H1 (cell line): ENCODE results near the gene DEDD2. TPM values are rescaled to one million over a fixed set of nuclear protein-coding genes. Genes with fewer than 3 reads are reported as not detected.

ENCODE experiments used
- CTCF ChIA-PET: fragments of 300-600 bp; sonication (Branson Sonifier 250); formaldehyde crosslinking; loops from one replicate; lab custom pipeline; 2021; ENCODE audit not compliant: partially characterized antibody; lab: Charles Lee
- POLR2A ChIA-PET: fragments of 300-600 bp; sonication (Branson Sonifier 250); formaldehyde crosslinking; loops from one replicate; lab custom pipeline; 2021; ENCODE audit warnings: inconsistent platforms; ENCODE audit not compliant: partially characterized antibody; lab: Charles Lee
- DNase-seq, 2 experiments: peaks; one replicate each; pipeline versions ENCODE4 v3.0.0 to v3.0.0-alpha.2; 2010 to 2022; ENCODE audit warnings: low spot score in 2 of 2, low read depth in 1 of 2, mixed read lengths in 1 of 2
- FAIRE-seq: peaks from 2 replicates; lab custom pipeline; 2011; peaks lifted over from hg19 to GRCh38; lab: Jason Lieb, UNC
- H2AFZ ChIP-seq: 2 replicates; pipeline ENCODE4 v1.8.1; 2012; ENCODE audit warnings: low read length, inconsistent platforms
- H2AK5ac ChIP-seq: 2 replicates; pipeline ENCODE4 v1.6.1; 2013; ENCODE audit warnings: low read depth, low read length
- H2BK120ac ChIP-seq: replicated peaks from 2 replicates; pipeline ENCODE3; 2013; ENCODE audit warnings: low read depth, low read length, inconsistent platforms
- H2BK12ac ChIP-seq: 2 replicates; pipeline ENCODE4 v1.6.1; 2013; ENCODE audit warnings: low read depth, low read length
- H2BK15ac ChIP-seq: 2 replicates; pipeline ENCODE4 v1.6.1; 2013; ENCODE audit warnings: low read length
- H2BK20ac ChIP-seq: 2 replicates; pipeline ENCODE4 v1.6.1; 2013; ENCODE audit warnings: low read length
- H2BK5ac ChIP-seq: 2 replicates; pipeline ENCODE4 v1.6.1; 2013; ENCODE audit warnings: low read depth, low read length
- H3K14ac ChIP-seq: 2 replicates; pipeline ENCODE4 v1.6.1; 2013; ENCODE audit warnings: inconsistent platforms; ENCODE audit not compliant: insufficient read length
- H3K18ac ChIP-seq: 2 replicates; pipeline ENCODE4 v1.6.1; 2013; ENCODE audit warnings: low read length; ENCODE audit errors: extremely low read depth
- H3K23ac ChIP-seq: 2 replicates; pipeline ENCODE4 v1.6.1; 2013; ENCODE audit warnings: inconsistent platforms; ENCODE audit not compliant: insufficient read length
- H3K23me2 ChIP-seq: 2 replicates; pipeline ENCODE4 v1.6.1; 2013; ENCODE audit warnings: low read depth, low read length
- H3K27ac ChIP-seq: 2 replicates; pipeline ENCODE4 v1.6.1; 2011; ENCODE audit warnings: low read depth, low read length, inconsistent platforms
- H3K27me3 ChIP-seq, 4 experiments: replicated peaks in 1 of 4; 1 replicate in 1 of 4; 2 replicates in 3 of 4; pipeline versions ENCODE4 v1.6.1 to v1.8.1; 2011 to 2013; ENCODE audit warnings: low read length in 3 of 4, mild to moderate bottlenecking in 3 of 4, inconsistent platforms in 2 of 4, mixed read lengths in 2 of 4, moderate library complexity in 1 of 4; ENCODE audit not compliant: control insufficient read depth in 3 of 4, insufficient read depth in 3 of 4; ENCODE audit errors: extremely low read depth in 1 of 4
- H3K36me3 ChIP-seq, 4 experiments: 2 replicates each; pipeline versions ENCODE4 v1.6.1 to v1.8.1; 2011 to 2013; ENCODE audit warnings: mild to moderate bottlenecking in 4 of 4, low read length in 3 of 4, moderate library complexity in 2 of 4, control low read depth in 1 of 4, inconsistent platforms in 1 of 4; ENCODE audit not compliant: insufficient read depth in 4 of 4, control insufficient read depth in 2 of 4
- H3K4ac ChIP-seq: replicated peaks from 2 replicates; pipeline ENCODE3; 2013; ENCODE audit warnings: low read length, low read depth, mixed read lengths, inconsistent platforms; ENCODE audit not compliant: insufficient read length
- H3K4me1 ChIP-seq, 4 experiments: replicated peaks in 1 of 4; 1 replicate in 1 of 4; 2 replicates in 3 of 4; pipeline versions ENCODE4 v1.6.1 to v1.8.1; 2011 to 2013; ENCODE audit warnings: low read length in 3 of 4, inconsistent platforms in 2 of 4, mixed read lengths in 1 of 4; ENCODE audit not compliant: insufficient read depth in 4 of 4, control insufficient read depth in 3 of 4
- H3K4me2 ChIP-seq, 2 experiments: 2 replicates each; pipeline versions ENCODE4 v1.6.1 to v1.8.1; 2011 to 2013; ENCODE audit warnings: low read depth in 2 of 2, low read length in 2 of 2, control low read depth in 1 of 2, inconsistent platforms in 1 of 2, mild to moderate bottlenecking in 1 of 2; ENCODE audit not compliant: insufficient read depth in 1 of 2
- H3K4me3 ChIP-seq, 4 experiments: fragments of 200-600, 300-600 bp in 1 of 4; sonication (generic), shearing (Covaris generic), sonication (Bioruptor Twin) in 1 of 4; 2 replicates each; pipeline versions ENCODE4 v1.5.1 to v1.8.1; 2011 to 2016; ENCODE audit warnings: low read length in 4 of 4, low read depth in 3 of 4, control low read depth in 2 of 4, inconsistent platforms in 2 of 4, mild to moderate bottlenecking in 2 of 4, mixed read lengths in 1 of 4, moderate library complexity in 1 of 4; ENCODE audit not compliant: insufficient read depth in 2 of 4; ENCODE audit errors: extremely low read depth in 1 of 4
- H3K56ac ChIP-seq: replicated peaks from 2 replicates; pipeline ENCODE3; 2013; ENCODE audit warnings: low read depth, mild to moderate bottlenecking, mixed read lengths, low read length, inconsistent platforms; ENCODE audit not compliant: insufficient read length
- H3K79me1 ChIP-seq: 2 replicates; pipeline ENCODE4 v1.6.1; 2013; ENCODE audit warnings: low read depth, low read length, control low read depth
- H3K79me2 ChIP-seq, 2 experiments: 2 replicates each; pipeline versions ENCODE4 v1.6.1 to v1.8.1; 2012 to 2013; ENCODE audit warnings: low read length in 2 of 2, mild to moderate bottlenecking in 2 of 2, inconsistent platforms in 1 of 2; ENCODE audit not compliant: insufficient read depth in 2 of 2, control insufficient read depth in 1 of 2
- H3K9ac ChIP-seq, 4 experiments: replicated peaks in 1 of 4; 1 replicate in 1 of 4; 2 replicates in 3 of 4; pipeline versions ENCODE4 v1.6.1 to v1.8.1; 2011 to 2013; ENCODE audit warnings: low read depth in 3 of 4, low read length in 3 of 4, control low read depth in 2 of 4, mild to moderate bottlenecking in 2 of 4, moderate library complexity in 2 of 4, inconsistent platforms in 1 of 4; ENCODE audit errors: extremely low read depth in 1 of 4
- H3K9me3 ChIP-seq, 2 experiments: 2 replicates each; pipeline versions ENCODE4 v1.6.1 to v1.8.1; 2012 to 2013; ENCODE audit warnings: mild to moderate bottlenecking in 2 of 2, moderate library complexity in 2 of 2, control low read depth in 1 of 2, inconsistent platforms in 1 of 2, low read depth in 1 of 2, low read length in 1 of 2, mixed read lengths in 1 of 2; ENCODE audit not compliant: insufficient read depth in 2 of 2
- H4K20me1 ChIP-seq, 2 experiments: replicated peaks in 1 of 2; 2 replicates each; pipeline versions ENCODE3 to v1.8.1; 2011 to 2013; ENCODE audit warnings: inconsistent platforms in 2 of 2, low read length in 2 of 2, mild to moderate bottlenecking in 1 of 2; ENCODE audit not compliant: insufficient read depth in 2 of 2, control insufficient read depth in 1 of 2
- H4K5ac ChIP-seq: 2 replicates; pipeline ENCODE4 v1.6.1; 2013; ENCODE audit warnings: low read length, low read depth, mixed read lengths, inconsistent platforms; ENCODE audit not compliant: insufficient read length
- H4K8ac ChIP-seq: 2 replicates; pipeline ENCODE4 v1.8.0; 2013; ENCODE audit warnings: mild to moderate bottlenecking, moderate library complexity, low read length, inconsistent platforms; ENCODE audit not compliant: insufficient read depth; ENCODE audit errors: extremely low read depth
- H4K91ac ChIP-seq: replicated peaks from 2 replicates; pipeline ENCODE3; 2013; ENCODE audit warnings: low read length, mixed read lengths, inconsistent platforms; ENCODE audit not compliant: insufficient read length
- BACH1 ChIP-seq: IDR thresholded peaks from 2 replicates; pipeline ENCODE4 v1.6.1; 2012; ENCODE audit warnings: low read length, improper control_type of control experiment
- EGR1 ChIP-seq: IDR thresholded peaks from 2 replicates; pipeline ENCODE4 v1.6.1; 2011; ENCODE audit warnings: low read depth, low read length, borderline replicate concordance
- EP300 ChIP-seq, 2 experiments: IDR thresholded peaks; 1 replicate in 1 of 2; 2 replicates in 1 of 2; pipeline ENCODE4 v1.6.1; 2011 to 2012; ENCODE audit warnings: low read depth in 2 of 2, low read length in 2 of 2, mild to moderate bottlenecking in 2 of 2, borderline replicate concordance in 1 of 2, inconsistent platforms in 1 of 2, moderate library complexity in 1 of 2
- GTF2F1 ChIP-seq: IDR thresholded peaks from 2 replicates; pipeline ENCODE4 v1.6.1; 2012; ENCODE audit warnings: low read depth, low read length, improper control_type of control experiment, borderline replicate concordance
- NANOG ChIP-seq: IDR thresholded peaks from 2 replicates; pipeline ENCODE4 v1.6.1; 2011; ENCODE audit warnings: low read length, low read depth, mild to moderate bottlenecking, inconsistent platforms; ENCODE audit not compliant: insufficient read depth, poor library complexity, severe bottlenecking
- ZNF274 ChIP-seq: IDR thresholded peaks from 2 replicates; pipeline ENCODE4 v1.7.0; 2012; ENCODE audit warnings: low read length, borderline replicate concordance; ENCODE audit errors: extremely low read depth
- WGBS, 2 experiments: shearing (Covaris generic) in 1 of 2; methylation state at CpG; one replicate each; pipeline versions ENCODE4 v1.1.6 to v1.1.7; 2013 to 2015; ENCODE audit warnings: low lambda C conversion rate in 2 of 2, mixed read lengths in 2 of 2, inconsistent platforms in 1 of 2, low coverage in 1 of 2, missing lambda C conversion rate in 1 of 2; ENCODE audit not compliant: insufficient replicate concordance in 2 of 2, insufficient coverage in 1 of 2, insufficient read length in 1 of 2; ENCODE audit errors: extremely low coverage in 1 of 2, missing lambda C conversion rate in 1 of 2; 5-methylcytosine and 5-hydroxymethylcytosine counted together
- polyA plus RNA-seq, 7 experiments: library from polyadenylated mRNA; depleted of rRNA in 3 of 7; stranded (reverse) in 5 of 7; unstranded in 2 of 7; fragments of >200 nt in 5 of 7; fragments of 200-250 nt in 2 of 7; gene quantifications; 1 replicate in 5 of 7; 2 replicates in 1 of 7; 4 replicates in 1 of 7; pipeline versions ENCODE4 v1.2.1 to v1.2.3, GENCODE V29; 2011 to 2013; ENCODE audit warnings: missing spikeins in 2 of 7, mixed read lengths in 2 of 7
- total RNA-seq: library from RNA; stranded (reverse); fragmentation: NEBNext Ultra II Directional; extraction: Animal tissue kit (Norgen Biotek cat#: 25700); gene quantifications from 2 replicates; pipeline ENCODE4 v1.2.1, GENCODE V29; 2021
- TF ChIP-seq, protein P1 (sequence below): IDR thresholded peaks from 2 replicates; pipeline ENCODE4 v1.6.1; 2012; ENCODE audit warnings: inconsistent platforms
- TF ChIP-seq, protein P2 (sequence below): IDR thresholded peaks from 2 replicates; pipeline ENCODE4 v1.6.1; 2011; ENCODE audit warnings: low read length, improper control_type of control experiment

Gene DEDD2
- total and polyA plus RNA-seq, 2 of the 8 experiments (the other 6 are each of a cell fraction or from before 2014, with no cell fraction given): 37.8 to 65.0 TPM

- peaks cover 0 to 10% (median 4%) of the 10 kb centered on the region in 4 experiments; a peak in 3 of 7 replicates for H3K4me1 ChIP-seq
- peaks cover 5 to 19% of the 10 kb centered on the region in 2 experiments for H4K20me1 ChIP-seq
- H3K9me3 ChIP-seq: no peaks in the 10 kb centered on the region
- no peak overlapping the region for H4K5ac ChIP-seq
- H3K27ac ChIP-seq: no peak overlapping the region
- H3K4me3 ChIP-seq: no peak overlapping the region
- no peak overlapping the region for H3K9ac ChIP-seq
- H3K27me3 ChIP-seq: no peaks in the 10 kb centered on the region
- no peak overlapping the region for H2AFZ ChIP-seq
- H2AK5ac ChIP-seq: no peak overlapping the region
- H3K23ac ChIP-seq: no peak overlapping the region
- H3K79me1 ChIP-seq: peaks cover 12% of the 10 kb centered on the region
- H2BK20ac ChIP-seq: no peak overlapping the region
- FAIRE-seq (no peak), DNase-seq (no peak)
- POLR2A ChIA-PET: interaction anchor here (0.7 to 2.2 kb wide), 3 partner anchors 9 to 142 kb away, joined by 3 to 5 read pairs (median 3); partner anchors contain the start of genes DEDD2 and GRIK5
- WGBS, 2 experiments: 97% methylated on average over 6 of the region's 6 CpGs; no CpG with 5 or more reads in 1 of the 2 experiments
- CTCF ChIA-PET: interaction anchor here (1.0 to 1.5 kb wide), 3 partner anchors 10 to 72 kb away, joined by 3 to 5 read pairs (median 3); no protein-coding TSS in a partner anchor
- no peak overlapping the region for H3K4me2 ChIP-seq
- no peak overlapping the region for H3K14ac ChIP-seq
- H3K56ac ChIP-seq: no peak overlapping the region
- no peaks in the 10 kb centered on the region for H3K23me2 ChIP-seq
- H3K36me3 ChIP-seq: peaks cover 6 to 57% (median 19%) of the 10 kb centered on the region in 4 experiments; a peak in 7 of 8 replicates
- no peak overlapping the region for H4K8ac ChIP-seq
- H3K18ac ChIP-seq: no peak overlapping the region
- H2BK15ac ChIP-seq: no peak overlapping the region
- peaks cover 3 to 33% of the 10 kb centered on the region in 2 experiments; a peak in 3 of 4 replicates for H3K79me2 ChIP-seq
- H3K4ac ChIP-seq: no peak overlapping the region
- no peak overlapping the region for H2BK12ac ChIP-seq
- no peak overlapping the region for H4K91ac ChIP-seq
- no peak overlapping the region for H2BK120ac ChIP-seq
- no peak overlapping the region for H2BK5ac ChIP-seq
- no peak for TF ChIP-seq NANOG
- TF ChIP-seq EP300 (IDR thresholded peaks at IDR 0.05; ENCODE audit: borderline replicate concordance in 1 of 2, low read depth in 2 of 2, low read length in 2 of 2): no peak
- TF ChIP-seq, protein P1, sequence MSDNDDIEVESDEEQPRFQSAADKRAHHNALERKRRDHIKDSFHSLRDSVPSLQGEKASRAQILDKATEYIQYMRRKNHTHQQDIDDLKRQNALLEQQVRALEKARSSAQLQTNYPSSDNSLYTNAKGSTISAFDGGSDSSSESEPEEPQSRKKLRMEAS: no peak
- no peak for TF ChIP-seq EGR1
- TF ChIP-seq GTF2F1: no peak
- TF ChIP-seq, protein P2, sequence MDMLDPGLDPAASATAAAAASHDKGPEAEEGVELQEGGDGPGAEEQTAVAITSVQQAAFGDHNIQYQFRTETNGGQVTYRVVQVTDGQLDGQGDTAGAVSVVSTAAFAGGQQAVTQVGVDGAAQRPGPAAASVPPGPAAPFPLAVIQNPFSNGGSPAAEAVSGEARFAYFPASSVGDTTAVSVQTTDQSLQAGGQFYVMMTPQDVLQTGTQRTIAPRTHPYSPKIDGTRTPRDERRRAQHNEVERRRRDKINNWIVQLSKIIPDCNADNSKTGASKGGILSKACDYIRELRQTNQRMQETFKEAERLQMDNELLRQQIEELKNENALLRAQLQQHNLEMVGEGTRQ: no peak
- TF ChIP-seq BACH1: no peak
- no peak for TF ChIP-seq ZNF274
These were observed 9.7 kb downstream of the DEDD2 start for GRCh38 chr19:42207767-42208271.
